Fibroblast of gingiva (primary cell): ENCODE measurements around the gene FBXL19.

ENCODE experiments used
- DNase-seq: peaks from one replicate; pipeline ENCODE4 v3.0.0-alpha.2; 2011; ENCODE audit warnings: low read depth

FBXL19 gene

DNA sequence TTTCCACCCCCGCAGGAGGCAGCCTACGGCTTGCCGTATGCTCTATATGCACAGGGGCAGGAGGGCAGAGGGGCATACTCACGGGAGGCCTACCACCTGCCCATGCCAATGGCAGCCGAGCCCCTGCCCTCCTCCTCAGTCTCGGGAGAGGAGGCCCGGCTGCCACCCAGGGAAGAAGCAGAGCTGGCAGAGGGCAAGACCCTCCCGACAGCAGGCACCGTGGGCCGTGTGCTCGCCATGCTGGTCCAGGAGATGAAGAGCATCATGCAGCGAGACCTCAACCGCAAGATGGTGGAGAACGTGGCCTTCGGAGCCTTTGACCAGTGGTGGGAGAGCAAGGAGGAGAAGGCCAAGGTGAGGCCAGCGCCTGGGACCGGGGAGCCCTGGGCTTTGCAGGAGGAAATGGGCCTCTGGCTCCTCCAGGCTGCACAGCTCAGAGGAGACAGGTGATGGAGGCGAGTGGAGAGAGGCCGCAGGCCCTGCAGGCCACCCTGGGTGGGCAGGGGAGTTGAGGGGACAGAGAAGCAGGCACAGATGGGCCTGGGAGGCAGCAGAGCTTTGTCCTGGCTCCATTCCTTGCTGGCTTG, 42.8 kb downstream of the FBXL19 start:
- no peak for DNase-seq

DNA sequence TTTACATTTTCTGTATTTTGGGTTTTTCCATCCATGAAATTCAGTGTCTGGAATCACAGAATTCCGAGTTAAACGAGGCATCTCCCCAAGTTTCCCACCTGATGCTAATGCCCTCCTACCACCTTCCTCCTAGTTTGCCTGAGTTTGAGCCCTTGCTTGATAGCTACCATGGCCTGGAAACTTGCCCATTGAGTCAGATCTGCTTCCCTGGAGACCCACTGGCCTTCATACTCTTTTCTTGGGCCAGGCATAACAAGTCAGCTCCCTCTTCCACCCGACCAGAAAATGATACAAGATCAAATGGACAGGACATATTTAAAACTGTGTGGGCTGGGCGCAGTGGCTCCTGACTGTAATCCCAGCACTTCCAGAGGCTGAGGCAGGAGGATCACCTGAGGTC, 44.4 kb downstream of the FBXL19 start:
- no peak for DNase-seq

DNA sequence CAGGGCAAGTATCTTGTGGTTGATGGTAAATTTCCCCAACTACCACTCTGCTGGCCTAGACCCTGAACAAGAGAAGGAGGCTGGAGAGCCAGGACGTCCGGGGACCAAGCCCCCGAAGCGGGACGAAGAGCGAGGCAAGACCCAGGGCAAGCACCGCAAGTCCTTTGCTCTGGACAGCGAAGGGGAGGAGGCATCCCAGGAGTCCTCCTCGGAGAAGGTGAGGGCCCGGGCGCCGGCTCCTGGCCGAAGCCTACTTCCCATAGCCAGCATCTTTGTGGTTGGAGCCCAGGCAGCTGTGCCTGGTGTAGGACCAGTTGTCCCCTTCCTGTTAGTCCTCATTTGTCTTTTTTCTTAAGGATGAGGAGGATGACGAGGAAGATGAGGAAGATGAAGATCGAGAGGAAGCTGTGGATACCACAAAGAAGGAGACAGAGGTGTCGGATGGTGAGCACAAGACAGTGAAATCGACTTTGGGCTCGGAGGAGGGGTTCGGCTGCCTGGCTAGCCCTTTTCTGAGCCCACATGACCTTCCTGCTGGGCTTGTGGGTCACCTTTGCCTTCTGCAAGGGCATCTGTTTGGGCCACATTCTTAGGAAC, 46.0 kb downstream of the FBXL19 start:
- DNase-seq = no peak

DNA sequence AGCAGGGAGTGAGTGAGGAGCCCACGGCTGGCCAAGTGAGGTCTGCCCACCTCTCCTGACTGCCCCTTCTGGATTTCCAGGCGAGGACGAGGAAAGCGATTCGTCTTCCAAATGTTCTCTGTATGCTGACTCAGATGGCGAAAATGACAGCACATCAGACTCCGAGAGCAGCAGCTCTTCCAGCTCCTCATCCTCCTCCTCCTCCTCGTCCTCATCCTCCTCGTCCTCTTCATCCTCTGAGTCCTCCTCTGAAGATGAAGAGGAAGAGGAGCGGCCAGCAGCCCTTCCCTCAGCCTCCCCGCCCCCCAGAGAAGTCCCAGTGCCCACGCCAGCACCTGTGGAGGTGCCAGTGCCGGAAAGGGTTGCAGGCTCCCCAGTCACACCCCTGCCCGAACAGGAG, 47.9 kb downstream of the FBXL19 start:
- no peak for DNase-seq

DNA sequence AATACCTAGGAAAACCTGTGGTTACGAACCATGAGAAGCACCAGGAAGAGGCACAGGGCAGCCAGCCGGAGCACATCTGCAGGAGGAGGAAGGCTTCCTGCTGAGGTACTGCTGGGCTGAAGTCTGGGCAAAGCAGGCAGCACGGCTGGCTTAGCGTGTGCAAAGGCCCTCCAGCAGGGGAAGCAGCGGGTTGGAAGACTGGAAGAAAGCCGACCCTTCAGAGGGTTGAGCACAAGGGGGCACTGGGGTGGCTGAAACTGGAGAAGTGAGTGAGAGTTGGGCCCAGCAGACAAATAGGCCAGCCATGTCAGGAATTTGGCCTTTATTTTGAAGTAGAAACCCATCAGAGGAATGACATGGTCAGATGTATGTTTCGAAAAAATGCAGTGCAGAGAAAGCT, 49.5 kb downstream of the FBXL19 start:
- no peak for DNase-seq

DNA sequence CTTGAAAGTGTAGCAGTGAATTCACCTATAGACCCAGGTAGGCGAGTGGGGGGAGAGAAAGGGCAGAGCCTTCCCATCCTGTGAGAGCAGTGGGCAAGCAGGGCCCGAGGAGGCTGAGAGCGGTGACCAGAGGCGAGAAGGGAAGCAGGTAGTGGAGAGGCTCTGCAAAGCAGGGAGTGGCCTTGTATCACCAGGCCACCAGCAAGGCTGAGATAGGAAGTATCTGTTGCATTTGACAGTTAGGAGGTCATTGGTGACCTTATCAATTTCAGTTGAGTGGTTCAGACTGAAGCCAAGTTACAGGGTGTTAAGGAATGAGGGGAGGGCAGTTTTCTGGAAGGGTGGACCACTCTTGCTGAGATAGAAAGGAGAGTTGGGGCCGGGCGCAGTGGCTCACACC, 51.0 kb downstream of the FBXL19 start:
- DNase-seq = no peak

DNA sequence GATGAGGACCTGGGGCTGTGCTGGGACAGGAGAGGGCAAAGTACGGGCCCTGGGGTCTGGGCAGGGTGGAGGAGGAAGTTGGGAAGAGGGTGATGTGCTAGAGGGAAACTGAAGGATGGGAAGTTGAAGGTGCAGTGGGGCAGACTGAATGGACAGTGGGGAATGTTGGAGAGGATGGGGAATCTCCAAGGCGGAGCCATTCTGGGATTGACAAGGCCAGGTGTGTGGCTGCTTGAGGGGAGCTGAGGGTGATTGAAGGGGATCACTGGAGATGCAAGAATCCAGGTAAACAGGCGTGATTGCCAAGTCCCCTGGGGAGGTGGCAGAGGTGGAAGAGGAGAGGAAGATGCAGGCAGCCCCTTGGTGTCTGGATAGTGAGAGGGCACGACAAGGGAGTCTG, 53.1 kb downstream of the FBXL19 start:
- DNase-seq = no peak

DNA sequence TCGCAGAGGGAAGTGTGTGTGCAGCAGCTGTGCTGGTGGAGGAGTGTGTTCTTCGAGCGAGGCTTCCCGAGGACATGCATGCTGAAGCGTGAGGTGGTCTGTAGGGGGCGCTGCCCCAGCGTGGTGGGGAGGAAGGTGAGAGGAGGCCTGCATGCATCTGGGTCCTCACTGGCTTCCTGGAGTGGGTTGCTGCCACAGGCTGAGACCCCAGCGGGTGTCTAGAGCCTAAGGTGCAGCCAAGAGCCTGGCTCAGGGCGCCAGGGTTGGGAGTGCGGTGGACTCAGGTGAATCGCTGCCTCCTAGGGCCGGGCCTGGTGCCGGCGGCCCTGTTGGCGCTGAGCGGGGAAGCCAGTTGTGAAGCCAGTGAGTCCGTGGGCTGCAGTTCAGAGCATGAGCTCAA, 54.1 kb downstream of the FBXL19 start:
- DNase-seq = no peak

DNA sequence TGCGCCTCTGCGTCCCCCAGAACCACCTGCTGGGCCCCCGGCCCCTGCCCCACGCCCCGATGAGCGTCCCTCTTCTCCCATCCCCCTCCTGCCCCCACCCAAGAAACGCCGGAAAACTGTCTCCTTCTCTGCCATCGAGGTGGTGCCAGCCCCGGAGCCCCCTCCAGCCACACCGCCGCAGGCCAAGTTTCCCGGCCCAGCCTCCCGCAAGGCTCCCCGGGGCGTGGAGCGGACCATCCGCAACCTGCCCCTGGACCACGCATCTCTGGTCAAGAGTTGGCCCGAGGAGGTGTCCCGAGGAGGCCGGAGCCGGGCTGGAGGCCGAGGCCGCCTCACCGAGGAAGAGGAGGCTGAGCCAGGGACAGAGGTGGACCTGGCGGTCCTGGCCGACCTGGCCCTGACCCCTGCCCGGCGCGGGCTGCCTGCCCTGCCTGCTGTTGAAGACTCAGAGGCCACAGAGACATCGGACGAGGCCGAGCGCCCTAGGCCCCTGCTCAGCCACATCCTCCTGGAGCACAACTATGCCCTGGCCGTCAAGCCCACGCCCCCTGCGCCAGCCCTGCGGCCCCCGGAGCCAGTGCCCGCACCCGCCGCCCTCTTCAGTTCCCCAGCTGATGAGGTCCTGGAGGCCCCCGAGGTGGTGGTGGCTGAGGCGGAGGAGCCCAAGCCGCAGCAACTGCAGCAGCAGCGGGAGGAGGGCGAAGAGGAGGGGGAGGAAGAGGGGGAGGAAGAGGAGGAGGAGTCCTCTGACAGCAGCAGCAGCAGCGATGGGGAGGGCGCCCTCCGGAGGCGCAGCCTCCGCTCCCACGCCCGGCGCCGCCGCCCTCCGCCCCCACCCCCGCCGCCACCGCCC, 56.0 kb downstream of the FBXL19 start:
- DNase-seq = no peak

DNA sequence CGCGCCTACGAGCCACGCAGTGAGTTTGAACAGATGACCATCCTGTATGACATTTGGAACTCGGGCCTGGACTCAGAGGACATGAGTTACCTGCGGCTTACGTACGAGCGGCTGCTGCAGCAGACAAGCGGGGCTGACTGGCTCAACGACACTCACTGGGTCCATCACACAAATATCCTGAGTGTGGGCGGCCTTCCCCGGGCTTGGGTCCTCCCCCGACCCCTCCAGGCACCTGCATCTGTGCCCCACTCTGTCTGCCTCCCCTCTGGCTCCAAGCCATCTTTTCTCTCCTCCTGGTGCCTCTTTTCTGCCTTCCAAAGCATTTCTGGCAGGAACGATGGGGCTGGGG, 56.6 kb downstream of the FBXL19 start:
- DNase-seq = no peak

DNA sequence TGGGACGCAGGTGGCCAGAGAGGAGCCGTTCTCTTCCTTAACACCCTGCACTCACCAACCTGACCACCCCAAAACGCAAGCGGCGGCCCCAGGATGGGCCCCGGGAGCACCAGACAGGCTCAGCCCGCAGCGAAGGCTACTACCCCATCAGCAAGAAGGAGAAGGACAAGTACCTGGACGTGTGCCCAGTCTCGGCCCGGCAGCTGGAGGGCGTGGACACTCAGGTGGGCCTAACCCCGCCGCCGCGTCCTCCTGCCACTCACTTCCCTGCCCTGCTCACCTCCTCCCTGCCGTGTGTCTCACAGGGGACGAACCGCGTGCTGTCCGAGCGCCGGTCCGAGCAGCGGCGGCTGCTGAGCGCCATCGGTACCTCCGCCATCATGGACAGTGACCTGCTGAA, 57.1 kb downstream of the FBXL19 start:
- no peak for DNase-seq

DNA sequence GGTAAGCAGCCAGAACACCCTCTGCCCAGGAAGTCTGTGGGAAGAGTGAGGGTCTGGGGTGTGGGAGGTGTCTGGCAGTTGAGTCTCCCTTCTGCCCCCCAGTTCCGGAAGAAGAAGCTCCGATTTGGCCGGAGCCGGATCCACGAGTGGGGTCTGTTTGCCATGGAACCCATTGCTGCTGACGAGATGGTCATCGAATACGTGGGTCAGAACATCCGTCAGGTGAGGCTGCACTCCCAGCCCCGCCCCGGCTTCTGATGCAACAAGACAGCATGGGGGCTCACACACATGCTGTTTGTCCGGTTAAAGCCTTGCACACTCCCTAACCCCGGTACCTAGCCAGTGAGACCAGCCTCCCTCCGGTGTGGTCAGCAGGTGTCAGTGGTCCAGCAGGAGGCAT, 57.6 kb downstream of the FBXL19 start:
- DNase-seq = no peak

DNA sequence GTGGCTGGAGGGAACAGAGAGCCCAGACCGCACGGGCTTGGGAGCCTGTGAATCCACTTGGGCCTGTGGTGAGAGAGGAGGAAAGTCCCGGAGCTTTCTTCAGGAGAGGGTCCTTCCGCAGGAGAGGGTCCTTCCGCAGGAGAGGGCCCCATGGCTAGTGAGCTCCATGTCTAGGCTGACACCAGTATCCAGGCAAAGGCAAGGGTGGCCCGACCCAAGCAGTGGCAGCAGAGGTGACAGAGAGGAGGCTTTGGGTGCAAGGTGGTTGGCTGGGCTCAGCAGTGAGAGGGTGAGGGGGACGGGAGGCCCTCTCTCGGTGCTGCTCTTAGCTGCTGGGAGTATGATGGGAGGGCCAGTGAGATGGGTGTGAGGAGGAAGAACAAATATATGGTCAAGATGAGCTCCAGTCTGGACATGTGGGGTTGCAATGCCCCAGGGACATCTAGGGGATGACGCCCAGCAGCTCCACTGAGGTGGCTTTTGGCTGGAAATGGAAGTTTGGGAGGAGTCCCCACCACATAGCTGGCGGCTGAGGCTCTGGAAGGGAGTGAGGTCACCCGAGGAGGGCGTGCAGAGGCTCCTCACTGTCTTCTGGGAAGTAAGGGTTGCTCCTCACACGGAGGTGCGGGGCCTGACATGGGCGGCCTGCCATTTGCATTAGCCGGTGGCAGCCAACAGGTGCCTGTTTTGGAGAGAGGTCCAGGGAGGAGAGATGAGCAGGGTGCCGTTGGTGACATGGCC, 59.3 kb downstream of the FBXL19 start:
- peak; percentile 35 for DNase-seq

DNA sequence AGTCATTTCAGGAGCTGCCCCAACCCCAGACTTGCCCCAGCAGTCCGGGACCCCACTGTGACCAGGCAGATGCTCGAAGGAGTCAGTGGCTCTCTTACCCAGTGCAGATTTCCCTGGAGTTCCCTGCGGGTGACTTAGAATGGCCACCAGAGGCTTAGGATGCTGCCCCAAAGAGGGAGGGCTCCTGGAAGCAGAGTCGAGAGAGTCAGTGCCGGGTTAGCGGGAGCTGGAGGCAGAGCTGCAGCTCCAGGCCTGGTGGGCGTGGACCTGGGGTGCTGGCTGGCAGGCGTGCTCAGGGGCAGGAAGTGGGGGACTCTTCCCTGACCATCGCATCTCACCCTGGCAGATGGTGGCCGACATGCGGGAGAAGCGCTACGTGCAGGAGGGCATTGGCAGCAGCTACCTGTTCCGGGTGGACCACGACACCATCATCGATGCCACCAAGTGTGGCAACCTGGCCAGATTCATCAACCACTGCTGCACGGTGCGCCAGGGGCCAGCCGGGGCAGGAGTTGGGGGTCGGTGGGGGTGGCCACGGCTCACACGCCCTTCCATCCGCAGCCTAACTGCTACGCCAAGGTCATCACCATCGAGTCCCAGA, 60.0 kb downstream of the FBXL19 start:
- no peak for DNase-seq

DNA sequence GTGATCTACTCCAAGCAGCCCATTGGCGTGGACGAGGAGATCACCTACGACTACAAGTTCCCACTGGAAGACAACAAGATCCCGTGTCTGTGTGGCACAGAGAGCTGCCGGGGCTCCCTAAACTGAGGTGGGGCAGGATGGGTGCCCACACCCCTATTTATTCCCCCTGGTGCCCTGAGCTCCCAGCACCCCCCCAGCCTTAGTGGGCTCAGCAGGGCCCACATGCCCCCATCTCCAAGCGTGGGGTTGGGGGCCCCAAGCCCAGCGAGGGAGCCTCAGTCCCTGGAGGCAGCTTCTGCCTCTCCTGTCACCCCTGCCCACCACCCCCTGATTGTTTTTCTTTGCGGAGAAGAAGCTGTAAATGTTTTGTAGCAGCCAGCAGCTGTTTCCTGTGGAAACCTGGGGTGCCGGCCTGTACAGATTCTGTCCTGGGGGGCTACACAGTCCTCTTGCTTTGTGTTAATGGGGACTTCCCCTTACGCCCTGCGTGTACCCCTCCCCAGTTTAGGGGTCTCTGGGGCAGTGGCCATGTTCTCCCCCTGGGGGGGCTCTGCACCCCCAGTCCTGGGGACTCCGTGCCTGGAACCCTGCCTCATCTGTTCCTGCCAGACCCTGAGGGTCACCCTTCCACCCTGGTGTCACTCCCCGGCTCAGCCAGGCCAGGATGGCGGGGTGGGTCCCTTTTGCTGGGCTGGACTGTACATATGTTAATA, 60.7 kb downstream of the FBXL19 start:
- no peak for DNase-seq

DNA sequence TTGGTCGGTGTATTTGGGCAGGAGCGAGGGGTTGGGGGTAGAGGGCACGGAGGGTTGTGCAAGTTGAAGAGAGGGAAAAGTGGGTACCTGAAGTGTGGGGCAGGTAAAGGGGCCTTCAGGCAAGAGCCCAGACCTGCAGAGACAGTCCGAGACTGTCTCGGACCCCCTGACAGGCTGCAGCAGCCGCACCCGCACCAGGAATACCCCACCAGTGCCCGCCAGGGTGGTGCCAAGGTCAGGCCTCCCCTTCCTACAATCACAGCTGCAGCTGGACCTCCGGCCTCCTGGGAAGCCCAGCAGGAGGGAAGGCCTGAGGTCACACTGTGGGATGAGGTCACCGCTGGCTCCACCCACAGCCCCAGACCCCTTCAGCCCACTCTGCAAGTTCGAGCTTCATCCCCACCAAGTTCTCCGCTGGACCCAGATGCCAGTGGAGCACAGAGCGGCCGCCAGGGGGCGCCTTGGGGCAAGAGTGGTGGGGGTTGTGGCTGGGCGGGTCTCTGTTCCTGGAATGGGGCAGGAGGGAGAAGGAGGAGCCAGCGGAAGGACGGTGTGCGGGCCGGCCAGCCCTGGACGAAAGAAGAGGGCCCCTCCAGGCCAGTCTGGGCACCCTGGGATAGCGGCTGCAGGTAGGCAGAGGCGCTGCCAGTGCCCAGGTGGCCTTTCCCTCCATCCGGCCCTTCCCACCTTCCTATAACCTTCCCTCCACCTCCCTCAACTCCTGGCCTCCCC, 61.5 kb downstream of the FBXL19 start, which contains the start of gene HSD3B7:
Gene HSD3B7 (plus strand): TSS at position 539 of the 732 bp plus-strand sequence. CDS start 452 bp downstream, outside the sequence.
- peak; percentile 66 for DNase-seq

DNA sequence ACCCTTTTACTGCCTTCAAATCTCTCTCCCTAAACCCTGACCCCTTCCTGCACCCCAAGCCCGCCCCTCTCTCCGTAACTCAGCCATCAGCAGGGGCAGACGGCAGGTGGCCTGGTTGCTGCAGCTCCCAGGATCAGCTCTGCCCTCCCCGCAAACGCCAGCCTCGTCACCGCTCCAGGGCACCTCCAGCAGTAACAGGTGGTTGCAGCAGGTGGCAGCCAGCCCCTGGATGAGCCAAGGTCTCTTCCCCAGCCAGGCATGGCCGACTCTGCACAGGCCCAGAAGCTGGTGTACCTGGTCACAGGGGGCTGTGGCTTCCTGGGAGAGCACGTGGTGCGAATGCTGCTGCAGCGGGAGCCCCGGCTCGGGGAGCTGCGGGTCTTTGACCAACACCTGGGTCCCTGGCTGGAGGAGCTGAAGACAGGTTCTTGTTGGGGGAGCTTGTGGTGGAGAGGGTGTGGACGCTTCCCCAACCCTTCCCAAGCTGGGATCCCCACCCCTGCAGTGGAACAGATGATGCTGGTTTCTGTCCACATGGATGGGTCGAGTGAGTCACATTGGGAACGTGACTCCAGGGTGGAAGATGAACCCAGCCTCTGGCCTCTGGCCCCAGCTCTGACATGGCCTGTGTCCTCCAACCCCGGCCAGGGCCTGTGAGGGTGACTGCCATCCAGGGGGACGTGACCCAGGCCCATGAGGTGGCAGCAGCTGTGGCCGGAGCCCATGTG, 62.2 kb downstream of the FBXL19 start:
- peak; percentile 20 for DNase-seq

DNA sequence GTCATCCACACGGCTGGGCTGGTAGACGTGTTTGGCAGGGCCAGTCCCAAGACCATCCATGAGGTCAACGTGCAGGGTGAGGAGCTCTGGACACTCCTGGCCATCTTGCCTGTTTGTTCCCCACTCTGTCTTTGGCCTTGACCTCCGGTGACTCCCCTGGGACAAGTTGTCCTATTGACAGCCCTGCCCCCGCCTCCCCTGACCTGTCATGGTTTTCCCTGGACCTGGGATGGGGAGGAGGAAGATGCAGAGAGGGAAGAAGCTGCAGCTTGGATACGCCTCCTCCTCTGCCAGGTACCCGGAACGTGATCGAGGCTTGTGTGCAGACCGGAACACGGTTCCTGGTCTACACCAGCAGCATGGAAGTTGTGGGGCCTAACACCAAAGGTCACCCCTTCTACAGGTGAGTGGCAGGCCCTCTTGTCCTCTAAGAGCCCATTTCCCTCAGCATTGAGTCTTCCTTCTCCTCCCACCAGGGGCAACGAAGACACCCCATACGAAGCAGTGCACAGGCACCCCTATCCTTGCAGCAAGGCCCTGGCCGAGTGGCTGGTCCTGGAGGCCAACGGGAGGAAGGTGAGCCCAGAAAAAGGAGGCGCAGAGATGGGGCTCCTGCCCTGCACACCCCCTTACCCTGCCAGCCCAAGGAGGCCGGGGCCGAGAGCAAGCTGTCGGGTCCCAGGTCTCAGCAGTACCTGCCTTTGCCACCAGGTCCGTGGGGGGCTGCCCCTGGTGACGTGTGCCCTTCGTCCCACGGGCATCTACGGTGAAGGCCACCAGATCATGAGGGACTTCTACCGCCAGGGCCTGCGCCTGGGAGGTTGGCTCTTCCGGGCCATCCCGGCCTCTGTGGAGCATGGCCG, 63.0 kb downstream of the FBXL19 start:
- DNase-seq = no peak

DNA sequence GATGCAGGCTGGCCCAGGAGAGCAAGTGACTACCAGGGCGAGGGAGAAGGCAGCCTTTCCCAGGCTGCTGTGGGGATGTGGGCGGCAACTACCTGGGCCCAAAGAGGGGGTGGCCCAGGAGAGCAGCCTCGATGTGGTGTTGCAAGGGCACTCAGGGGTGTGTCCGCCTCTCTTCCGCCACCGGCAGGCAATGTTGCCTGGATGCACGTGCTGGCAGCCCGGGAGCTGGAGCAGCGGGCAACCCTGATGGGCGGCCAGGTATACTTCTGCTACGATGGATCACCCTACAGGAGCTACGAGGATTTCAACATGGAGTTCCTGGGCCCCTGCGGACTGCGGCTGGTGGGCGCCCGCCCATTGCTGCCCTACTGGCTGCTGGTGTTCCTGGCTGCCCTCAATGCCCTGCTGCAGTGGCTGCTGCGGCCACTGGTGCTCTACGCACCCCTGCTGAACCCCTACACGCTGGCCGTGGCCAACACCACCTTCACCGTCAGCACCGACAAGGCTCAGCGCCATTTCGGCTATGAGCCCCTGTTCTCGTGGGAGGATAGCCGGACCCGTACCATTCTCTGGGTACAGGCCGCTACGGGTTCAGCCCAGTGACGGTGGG, 64.3 kb downstream of the FBXL19 start:
- no peak for DNase-seq
